WTC11 (cell line): Measurements from ENCODE around the gene TEKT2.

Source experiments
- RORB ChIP-seq: fragments of 250-450 bp; sonication (Bioruptor Pico); IDR thresholded peaks from 2 replicates; pipeline ENCODE4 v1.9.0; 2021; ENCODE audit warnings: mild to moderate bottlenecking
- TF ChIP-seq, protein P1 (sequence below): sonication (generic); formaldehyde crosslinking; IDR thresholded peaks from 2 replicates; pipeline ENCODE4 v1.8.1; 2023; ENCODE audit warnings: mild to moderate bottlenecking, missing genetic modification reagents, moderate library complexity
- TF ChIP-seq, protein P2 (sequence below): fragments of 200-600 bp; IDR thresholded peaks from 2 replicates; pipeline ENCODE4 v1.8.0; 2022; ENCODE audit warnings: antibody characterized with exemption
- TF ChIP-seq, protein P3 (sequence below): sonication (generic); formaldehyde crosslinking; IDR thresholded peaks from 2 replicates; pipeline ENCODE4 v1.8.1; 2022; ENCODE audit warnings: low read depth, missing genetic modification reagents, borderline replicate concordance

DNA sequence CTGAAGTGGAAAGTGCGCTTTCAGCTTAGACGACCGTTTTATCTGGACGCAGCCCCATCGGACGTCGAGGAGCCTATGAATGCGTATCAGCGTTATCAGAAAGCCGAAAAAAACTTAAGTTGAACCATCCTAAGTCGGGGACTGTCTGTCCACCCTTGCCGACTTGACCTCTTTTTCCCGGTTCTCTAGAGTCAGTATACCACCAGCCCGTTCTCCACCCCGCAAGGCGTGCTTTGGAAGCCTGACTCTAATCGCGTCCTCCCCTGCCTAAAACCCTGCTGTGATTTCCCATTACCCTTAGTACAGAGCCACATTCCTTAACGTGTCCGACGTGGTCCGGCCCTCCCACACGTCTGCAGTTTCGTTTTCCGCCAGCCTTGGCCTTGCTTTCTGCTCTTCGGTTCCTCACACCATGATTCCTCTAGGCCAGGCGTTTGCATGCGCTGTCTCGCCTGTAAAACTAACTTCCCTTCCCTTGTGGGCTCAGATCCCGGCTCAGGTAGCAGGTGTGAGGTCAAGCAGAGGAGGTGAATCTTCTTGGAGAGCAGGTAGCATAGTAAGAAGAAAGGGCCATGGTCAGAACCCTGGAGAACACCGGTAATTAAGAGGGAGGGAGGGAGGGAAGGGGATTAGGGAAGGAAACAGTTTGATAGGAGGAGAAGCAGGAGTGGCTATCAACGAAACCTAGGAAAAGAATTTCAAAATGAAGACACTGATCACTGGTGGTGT, 5.7 kb downstream of the TEKT2 start:
- TF ChIP-seq, protein P1, sequence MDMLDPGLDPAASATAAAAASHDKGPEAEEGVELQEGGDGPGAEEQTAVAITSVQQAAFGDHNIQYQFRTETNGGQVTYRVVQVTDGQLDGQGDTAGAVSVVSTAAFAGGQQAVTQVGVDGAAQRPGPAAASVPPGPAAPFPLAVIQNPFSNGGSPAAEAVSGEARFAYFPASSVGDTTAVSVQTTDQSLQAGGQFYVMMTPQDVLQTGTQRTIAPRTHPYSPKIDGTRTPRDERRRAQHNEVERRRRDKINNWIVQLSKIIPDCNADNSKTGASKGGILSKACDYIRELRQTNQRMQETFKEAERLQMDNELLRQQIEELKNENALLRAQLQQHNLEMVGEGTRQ (CRISPR knock-in tag): no peak
- TF ChIP-seq, protein P2, sequence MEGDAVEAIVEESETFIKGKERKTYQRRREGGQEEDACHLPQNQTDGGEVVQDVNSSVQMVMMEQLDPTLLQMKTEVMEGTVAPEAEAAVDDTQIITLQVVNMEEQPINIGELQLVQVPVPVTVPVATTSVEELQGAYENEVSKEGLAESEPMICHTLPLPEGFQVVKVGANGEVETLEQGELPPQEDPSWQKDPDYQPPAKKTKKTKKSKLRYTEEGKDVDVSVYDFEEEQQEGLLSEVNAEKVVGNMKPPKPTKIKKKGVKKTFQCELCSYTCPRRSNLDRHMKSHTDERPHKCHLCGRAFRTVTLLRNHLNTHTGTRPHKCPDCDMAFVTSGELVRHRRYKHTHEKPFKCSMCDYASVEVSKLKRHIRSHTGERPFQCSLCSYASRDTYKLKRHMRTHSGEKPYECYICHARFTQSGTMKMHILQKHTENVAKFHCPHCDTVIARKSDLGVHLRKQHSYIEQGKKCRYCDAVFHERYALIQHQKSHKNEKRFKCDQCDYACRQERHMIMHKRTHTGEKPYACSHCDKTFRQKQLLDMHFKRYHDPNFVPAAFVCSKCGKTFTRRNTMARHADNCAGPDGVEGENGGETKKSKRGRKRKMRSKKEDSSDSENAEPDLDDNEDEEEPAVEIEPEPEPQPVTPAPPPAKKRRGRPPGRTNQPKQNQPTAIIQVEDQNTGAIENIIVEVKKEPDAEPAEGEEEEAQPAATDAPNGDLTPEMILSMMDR: no peak
- TF ChIP-seq, protein P3, sequence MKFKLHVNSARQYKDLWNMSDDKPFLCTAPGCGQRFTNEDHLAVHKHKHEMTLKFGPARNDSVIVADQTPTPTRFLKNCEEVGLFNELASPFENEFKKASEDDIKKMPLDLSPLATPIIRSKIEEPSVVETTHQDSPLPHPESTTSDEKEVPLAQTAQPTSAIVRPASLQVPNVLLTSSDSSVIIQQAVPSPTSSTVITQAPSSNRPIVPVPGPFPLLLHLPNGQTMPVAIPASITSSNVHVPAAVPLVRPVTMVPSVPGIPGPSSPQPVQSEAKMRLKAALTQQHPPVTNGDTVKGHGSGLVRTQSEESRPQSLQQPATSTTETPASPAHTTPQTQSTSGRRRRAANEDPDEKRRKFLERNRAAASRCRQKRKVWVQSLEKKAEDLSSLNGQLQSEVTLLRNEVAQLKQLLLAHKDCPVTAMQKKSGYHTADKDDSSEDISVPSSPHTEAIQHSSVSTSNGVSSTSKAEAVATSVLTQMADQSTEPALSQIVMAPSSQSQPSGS (CRISPR knock-in tag): no peak
- TF ChIP-seq RORB (CRISPR knock-in tag): no peak
